ENCODE measurements around the gene ESYT3. TPM values are rescaled to one million over a fixed set of nuclear protein-coding genes. Genes with fewer than 3 reads are reported as not detected.
A peak's percentile ranks its signal among the peaks of the same experiment; 100 is the strongest.
"Not testable (repeated sequence)": the region's sequence is repeated elsewhere in the genome, so short reads cannot be mapped to it uniquely, and the experiment has no call there.

ESYT3 gene
- total RNA-seq, 4 donors from 2014 or later: 1.4 to 30.8 (median 4.9) TPM

DNA sequence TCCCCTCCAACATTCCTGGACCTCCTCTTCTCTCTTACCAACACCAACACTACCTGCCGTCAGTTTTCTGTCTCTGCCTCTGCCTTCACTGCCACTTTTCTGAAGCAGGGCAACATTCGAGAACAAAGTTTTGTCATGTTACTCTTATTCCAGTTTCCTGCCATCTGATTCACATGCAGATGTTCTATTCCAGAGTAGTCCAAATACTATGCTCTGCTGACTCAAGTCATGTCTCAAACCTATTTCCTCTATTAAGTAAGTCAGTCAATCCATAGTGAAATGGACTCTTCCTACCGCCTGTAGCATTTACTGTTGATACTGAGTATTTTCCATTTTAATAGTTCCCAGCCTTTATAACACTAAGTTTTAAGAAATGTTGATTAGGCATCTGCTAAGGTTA, 43.4 kb downstream of the ESYT3 start:
- intact Hi-C loops (cut with DNase I; ENCODE audit: low total_unique reads): no loop called here
- no peak overlapping the region for H3K4me3 ChIP-seq
- H3K36me3 ChIP-seq: no peaks in the 10 kb centered on the region
- TF ChIP-seq, protein P1, sequence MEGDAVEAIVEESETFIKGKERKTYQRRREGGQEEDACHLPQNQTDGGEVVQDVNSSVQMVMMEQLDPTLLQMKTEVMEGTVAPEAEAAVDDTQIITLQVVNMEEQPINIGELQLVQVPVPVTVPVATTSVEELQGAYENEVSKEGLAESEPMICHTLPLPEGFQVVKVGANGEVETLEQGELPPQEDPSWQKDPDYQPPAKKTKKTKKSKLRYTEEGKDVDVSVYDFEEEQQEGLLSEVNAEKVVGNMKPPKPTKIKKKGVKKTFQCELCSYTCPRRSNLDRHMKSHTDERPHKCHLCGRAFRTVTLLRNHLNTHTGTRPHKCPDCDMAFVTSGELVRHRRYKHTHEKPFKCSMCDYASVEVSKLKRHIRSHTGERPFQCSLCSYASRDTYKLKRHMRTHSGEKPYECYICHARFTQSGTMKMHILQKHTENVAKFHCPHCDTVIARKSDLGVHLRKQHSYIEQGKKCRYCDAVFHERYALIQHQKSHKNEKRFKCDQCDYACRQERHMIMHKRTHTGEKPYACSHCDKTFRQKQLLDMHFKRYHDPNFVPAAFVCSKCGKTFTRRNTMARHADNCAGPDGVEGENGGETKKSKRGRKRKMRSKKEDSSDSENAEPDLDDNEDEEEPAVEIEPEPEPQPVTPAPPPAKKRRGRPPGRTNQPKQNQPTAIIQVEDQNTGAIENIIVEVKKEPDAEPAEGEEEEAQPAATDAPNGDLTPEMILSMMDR (IDR thresholded peaks at IDR 0.05): no peak
- TF ChIP-seq POLR2A (IDR thresholded peaks at IDR 0.05): no peak
- H3K4me1 ChIP-seq: no peaks in the 10 kb centered on the region
- no peaks in the 10 kb centered on the region for H3K27me3 ChIP-seq
- H3K27ac ChIP-seq: no peak overlapping the region
- DNase-seq: no peak
- no peaks in the 10 kb centered on the region for H3K9me3 ChIP-seq

DNA sequence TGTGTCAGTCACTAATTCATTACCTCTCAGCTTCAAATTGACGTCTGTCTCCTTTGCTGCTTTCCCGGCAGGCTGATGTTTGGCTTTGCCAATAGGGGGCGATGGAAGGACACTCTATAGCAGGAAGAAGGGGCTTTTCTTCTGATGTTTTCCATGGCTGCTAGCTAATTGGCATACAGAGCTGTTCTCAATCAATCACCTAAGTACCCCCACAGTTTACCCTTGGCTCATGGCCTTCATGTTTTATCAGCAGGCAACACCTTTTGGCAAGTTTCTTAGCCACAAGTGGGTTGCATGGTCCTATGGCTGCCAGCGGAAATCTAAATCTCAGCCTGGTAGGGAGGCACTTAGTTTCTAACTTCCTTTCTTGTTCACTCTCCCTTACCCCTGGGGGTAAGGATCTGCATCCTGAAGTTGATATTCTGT, 45.0 kb downstream of the ESYT3 start:
- H3K4me1 ChIP-seq: no peaks in the 10 kb centered on the region
- H3K36me3 ChIP-seq: no peaks in the 10 kb centered on the region
- no peak for DNase-seq
- H3K27me3 ChIP-seq: no peaks in the 10 kb centered on the region
- H3K27ac ChIP-seq: no peak overlapping the region
- no peaks in the 10 kb centered on the region for H3K9me3 ChIP-seq
- H3K4me3 ChIP-seq: no peak overlapping the region
- intact Hi-C loops (cut with DNase I; ENCODE audit: low total_unique reads): no loop called here
- no peak for TF ChIP-seq POLR2A (IDR thresholded peaks at IDR 0.05)
- TF ChIP-seq, protein P1 (IDR thresholded peaks at IDR 0.05): peak in 2 of 4 experiments; percentile 4 to 16

DNA sequence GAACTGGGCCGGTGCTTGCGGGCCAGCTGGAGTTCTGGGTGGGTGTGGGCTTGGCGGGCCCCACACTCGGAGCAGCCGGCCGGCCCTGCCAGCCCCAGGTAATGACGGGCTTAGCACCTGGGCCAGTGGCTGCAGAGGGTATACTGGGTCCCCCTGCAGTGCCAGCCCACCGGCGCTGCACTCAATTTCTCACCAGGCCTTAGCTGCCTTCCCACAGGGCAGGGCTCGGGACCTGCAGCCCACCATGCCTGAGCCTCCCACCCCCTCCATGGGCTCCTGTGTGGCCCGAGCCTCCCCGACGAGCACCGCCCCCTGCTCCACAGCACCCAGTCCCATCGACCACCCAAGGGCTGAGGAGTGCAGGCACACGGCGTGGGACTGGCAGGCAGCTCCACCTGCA, 50.3 kb downstream of the ESYT3 start:
- not testable (repeated sequence) for DNase-seq, H3K27ac ChIP-seq
- peaks cover 0 to 14% of the 10 kb centered on the region in 2 donors for H3K9me3 ChIP-seq

DNA sequence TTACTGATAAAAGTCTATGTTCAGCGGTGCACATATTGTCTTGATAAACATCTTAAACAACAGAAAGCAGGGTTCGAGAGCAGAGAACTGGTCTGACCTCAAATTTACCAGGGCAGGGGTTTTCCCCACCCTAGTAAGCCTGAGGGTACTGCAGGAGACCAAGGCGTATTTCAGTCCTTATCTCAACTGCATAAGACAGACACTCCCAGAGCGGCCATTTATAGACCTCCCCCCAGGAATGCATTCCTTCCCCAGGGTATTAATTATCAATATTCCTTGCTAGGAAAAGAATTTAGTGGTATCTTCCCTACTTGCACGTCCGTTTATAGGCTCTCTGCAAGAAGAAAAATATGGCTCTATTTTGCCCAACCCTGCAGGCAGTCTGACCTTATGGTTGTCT, 52.2 kb downstream of the ESYT3 start:
- H3K4me1 ChIP-seq; DNase-seq; H3K27ac ChIP-seq; H3K4me3 ChIP-seq; H3K36me3 ChIP-seq; H3K27me3 ChIP-seq; intact Hi-C loops (cut with DNase I; ENCODE audit: low total_unique reads): not testable (repeated sequence)
- H3K9me3 ChIP-seq: peaks cover 0 to 14% of the 10 kb centered on the region in 2 donors

More for the DNA sequence above, 50.3 kb downstream of the ESYT3 start:
- H3K36me3 ChIP-seq; H3K4me3 ChIP-seq; H3K4me1 ChIP-seq; H3K27me3 ChIP-seq; intact Hi-C loops (cut with DNase I; ENCODE audit: low total_unique reads): not testable (repeated sequence)

DNA sequence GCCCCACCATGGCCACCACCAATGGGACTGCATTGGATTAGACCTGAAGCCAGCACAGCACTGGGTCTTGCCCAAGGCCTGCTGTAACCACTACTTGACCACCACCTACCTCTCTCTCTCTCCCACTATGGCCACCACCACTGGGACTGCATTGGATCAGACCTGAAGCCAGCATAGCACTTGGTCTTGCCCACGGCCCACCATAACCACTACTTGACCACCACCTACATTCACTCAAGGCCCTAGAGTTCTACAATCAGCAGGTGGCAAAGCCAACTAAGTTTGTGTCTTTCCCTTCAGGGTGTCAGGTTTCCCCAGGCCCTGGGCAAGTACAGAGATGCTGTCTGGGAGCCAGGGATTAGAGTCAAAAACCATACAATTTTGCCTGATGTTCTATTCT, 57.6 kb downstream of the ESYT3 start:
- intact Hi-C loops (cut with DNase I; ENCODE audit: low total_unique reads): no loop called here
- no peaks in the 10 kb centered on the region for H3K36me3 ChIP-seq
- H3K4me1 ChIP-seq: no peaks in the 10 kb centered on the region
- DNase-seq: no peak
- no peak overlapping the region for H3K27ac ChIP-seq
- no peaks in the 10 kb centered on the region for H3K27me3 ChIP-seq
- H3K4me3 ChIP-seq: no peak overlapping the region
- TF ChIP-seq, protein P1 (IDR thresholded peaks at IDR 0.05): no peak
- TF ChIP-seq POLR2A (IDR thresholded peaks at IDR 0.05): no peak
- H3K9me3 ChIP-seq: peaks cover 0 to 7% of the 10 kb centered on the region in 2 donors

DNA sequence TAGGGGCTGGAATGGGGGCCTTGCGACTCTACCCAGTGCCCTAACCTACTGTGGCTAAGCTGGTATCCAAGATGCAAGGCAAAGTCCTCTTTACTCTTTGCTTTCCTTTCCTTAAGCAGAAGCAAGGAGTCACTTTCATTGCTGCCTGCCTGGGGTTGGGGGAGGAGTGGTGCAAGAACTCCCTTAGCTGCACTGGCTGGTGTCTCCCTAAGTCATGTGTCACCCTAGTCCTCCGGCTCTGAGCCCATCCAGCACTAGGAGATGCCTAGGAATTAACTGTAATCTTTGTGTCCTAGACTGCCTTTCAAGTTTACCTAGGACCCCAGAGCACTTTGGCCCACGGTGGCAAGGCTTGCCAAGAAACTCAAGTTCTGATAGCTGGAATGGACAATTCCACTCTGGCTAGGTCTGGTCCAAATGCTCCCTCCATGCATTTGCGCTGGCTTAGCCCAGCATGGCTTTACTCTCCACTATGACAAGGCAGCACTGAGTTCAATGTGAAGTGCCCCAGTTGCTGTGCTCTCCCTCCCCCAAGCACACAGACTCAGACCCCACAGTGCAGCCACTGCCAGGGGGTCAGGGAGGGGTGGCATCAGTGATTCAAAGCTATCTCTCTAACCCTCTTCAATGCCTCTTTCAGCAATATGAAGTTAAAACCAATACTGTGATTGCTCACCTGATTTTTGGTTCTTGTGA, 58.7 kb downstream of the ESYT3 start:
- Histone ChIP-seq H3K4me3 (no peak overlapping the region), H3K27me3 (no peaks in the 10 kb centered on the region), H3K4me1 (no peaks in the 10 kb centered on the region), H3K36me3 (no peaks in the 10 kb centered on the region), H3K27ac (no peak overlapping the region), H3K9me3 (no peaks in the 10 kb centered on the region)
- no peak for DNase-seq
- TF ChIP-seq, protein P1 (IDR thresholded peaks at IDR 0.05): no peak
- no peak for TF ChIP-seq POLR2A (IDR thresholded peaks at IDR 0.05)
- intact Hi-C loops (cut with DNase I; ENCODE audit: low total_unique reads): no loop called here

Measured in uterus (tissue), 4 donors.